Sigmoid colon (tissue), 7 donors: ENCODE data around the gene EPHA8. TPM values are rescaled to one million over a fixed set of nuclear protein-coding genes. Genes with fewer than 3 reads are reported as not detected.
A peak's percentile ranks its signal among the peaks of the same experiment; 100 is the strongest.

Experiments
- DNase-seq: peaks from one replicate; pipeline ENCODE4 v3.0.0-alpha.2; 2019
- H3K27ac ChIP-seq, 4 donors: fragments of 200-600 bp; sonication (generic); one replicate each; pipeline ENCODE4 v1.5.1; 2016 to 2019; ENCODE audit warnings: mild to moderate bottlenecking in 1 of 4
- H3K27me3 ChIP-seq, 3 donors: fragments of 200-600 bp; sonication (generic); one replicate each; pipeline ENCODE4 v1.5.1; 2019; ENCODE audit warnings: mild to moderate bottlenecking in 1 of 3
- H3K36me3 ChIP-seq, 4 donors: fragments of 200-600 bp; sonication (generic); one replicate each; pipeline ENCODE4 v1.5.1; 2016 to 2019
- H3K4me1 ChIP-seq, 4 donors: fragments of 200-600 bp; sonication (generic); one replicate each; pipeline ENCODE4 v1.5.1; 2017 to 2019
- H3K4me3 ChIP-seq, 4 donors: fragments of 200-600 bp; sonication (generic); one replicate each; pipeline ENCODE4 v1.5.1; 2017 to 2019; ENCODE audit warnings: mild to moderate bottlenecking in 2 of 4, moderate library complexity in 1 of 4
- H3K9me3 ChIP-seq, 4 donors: fragments of 200-600 bp in 3 of 4; sonication (generic) in 3 of 4; one replicate each; pipeline versions ENCODE4 v1.5.1 to v1.6.1; 2013 to 2019
- CTCF ChIP-seq, 4 experiments: fragments of 450-650 bp in 3 of 4; fragments of 200-600 bp in 1 of 4; IDR thresholded peaks; one replicate each; pipeline ENCODE4 v1.5.1; 2016 to 2019; ENCODE audit warnings: antibody characterized with exemption in 4 of 4, mild to moderate bottlenecking in 3 of 4, moderate library complexity in 2 of 4
- EP300 ChIP-seq, 4 donors: sonication (generic); formaldehyde crosslinking; IDR thresholded peaks; one replicate each; pipeline ENCODE4 v1.6.1; 2017; ENCODE audit warnings: antibody characterized with exemption in 4 of 4
- POLR2A ChIP-seq, 2 donors: fragments of 450-650 bp; IDR thresholded peaks; one replicate each; pipeline ENCODE4 v1.6.1; 2016; ENCODE audit warnings: antibody characterized with exemption in 2 of 2, mild to moderate bottlenecking in 2 of 2, moderate library complexity in 2 of 2
- POLR2AphosphoS5 ChIP-seq, 4 donors: sonication (generic); formaldehyde crosslinking; IDR thresholded peaks; one replicate each; pipeline ENCODE4 v1.6.1; 2017; ENCODE audit warnings: antibody characterized with exemption in 4 of 4
- WGBS, 2 donors: extraction: QIAGEN DNeasy Blood & Tissue Kit; methylation state at CpG; one replicate each; pipeline ENCODE4 v1.1.7; 2013; 5-methylcytosine and 5-hydroxymethylcytosine counted together
- intact Hi-C: fragments of 100-400 bp; cut with DNase I; formaldehyde crosslinking; loops from one replicate; pipeline ENCODE4 v1.15.1; 2023
- polyA plus RNA-seq, 3 donors: library from polyadenylated mRNA; stranded (reverse); fragments of 200-250 nt; gene quantifications; one replicate each; pipeline ENCODE4 v1.2.3, GENCODE V29; 2013
- total RNA-seq, 4 donors: library from RNA; depleted of rRNA; stranded (reverse); fragments of >200 nt; gene quantifications; one replicate each; pipeline ENCODE4 v1.1.0, GENCODE V29; 2016
- donor health status: healthy with polysubstance abuse.
- donor health status: Bipolar disorder and iron deficiency.
- donor health status: healthy.

The EPHA8 gene
- not detected for total RNA-seq
- not detected for polyA plus RNA-seq

- TF ChIP-seq POLR2AphosphoS5 (IDR thresholded peaks at IDR 0.05) (no peak), CTCF (IDR thresholded peaks at IDR 0.05) (no peak)
- peaks cover 0 to 8% (median 2%) of the 10 kb centered on the region in 4 donors for H3K4me1 ChIP-seq
- intact Hi-C loops = no loop called here
- no peaks in the 10 kb centered on the region for H3K9me3 ChIP-seq
- DNase-seq = no peak
- peak within 1 kb of the TSS in 1 of 4 donors; percentile 12 for H3K4me3 ChIP-seq
- H3K27ac ChIP-seq = no peak within 1 kb of the TSS
- WGBS, 2 donors = 3 to 8% methylated on average over 81 of the region's 81 CpGs
- no peaks in the 10 kb centered on the region for H3K36me3 ChIP-seq
- peaks cover 21 to 83% (median 39%) of the 10 kb centered on the region in 3 donors for H3K27me3 ChIP-seq
Observed at GRCh38 chr1:22562584-22563583, at the start of gene EPHA8. TSS of gene EPHA8 (plus strand) at chr1:22563489. CDS start at chr1:22563636, 147 bp downstream.

- H3K36me3 ChIP-seq = peaks cover 9 to 98% (median 65%) of the 10 kb centered on the region in 4 donors
- no peaks in the 10 kb centered on the region for H3K27me3 ChIP-seq
- no peak for DNase-seq
- intact Hi-C loops = no loop called here
- no peak overlapping the region for H3K27ac ChIP-seq
- H3K4me3 ChIP-seq = no peak overlapping the region
- 96 to 97% methylated on average over 16 of the region's 16 CpGs for WGBS, 2 donors
- H3K9me3 ChIP-seq = no peaks in the 10 kb centered on the region
- peaks cover 0 to 12% (median 9%) of the 10 kb centered on the region in 4 donors for H3K4me1 ChIP-seq
- no peak for TF ChIP-seq EP300 (IDR thresholded peaks at IDR 0.05)
- TF ChIP-seq CTCF (IDR thresholded peaks at IDR 0.05) = no peak
- no peak for TF ChIP-seq POLR2AphosphoS5 (IDR thresholded peaks at IDR 0.05)
- TF ChIP-seq POLR2A (IDR thresholded peaks at IDR 0.05) = no peak
Observed at GRCh38 chr1:22516906-22517571, 46.2 kb upstream of the EPHA8 start.

GRCh38 chr1:22517956-22518355, 45.3 kb upstream of the EPHA8 start:
- Histone ChIP-seq H3K27ac (no peak overlapping the region), H3K9me3 (no peaks in the 10 kb centered on the region), H3K36me3 (peaks cover 3 to 96% (median 60%) of the 10 kb centered on the region in 4 donors), H3K4me3 (no peak overlapping the region), H3K4me1 (peaks cover 0 to 12% (median 9%) of the 10 kb centered on the region in 4 donors), H3K27me3 (no peaks in the 10 kb centered on the region)
- WGBS, 2 donors = 91 to 92% methylated on average over 7 of the region's 7 CpGs
- no peak for DNase-seq
- intact Hi-C loops = no loop called here
- TF ChIP-seq POLR2A (IDR thresholded peaks at IDR 0.05) = no peak
- TF ChIP-seq CTCF (IDR thresholded peaks at IDR 0.05) = no peak
- TF ChIP-seq EP300 (IDR thresholded peaks at IDR 0.05) = no peak
- no peak for TF ChIP-seq POLR2AphosphoS5 (IDR thresholded peaks at IDR 0.05)

- WGBS, 2 donors = 78 to 88% methylated on average over 3 of the region's 3 CpGs
- Histone ChIP-seq H3K4me1 (peaks cover 0 to 12% (median 9%) of the 10 kb centered on the region in 4 donors), H3K36me3 (peaks cover 3 to 96% (median 57%) of the 10 kb centered on the region in 4 donors), H3K9me3 (no peaks in the 10 kb centered on the region), H3K27me3 (no peaks in the 10 kb centered on the region), H3K27ac (no peak overlapping the region), H3K4me3 (no peak overlapping the region)
- TF ChIP-seq EP300 (IDR thresholded peaks at IDR 0.05) = no peak
- TF ChIP-seq POLR2AphosphoS5 (IDR thresholded peaks at IDR 0.05) = peak in 1 of 4 donors; percentile 14
- no peak for TF ChIP-seq CTCF (IDR thresholded peaks at IDR 0.05)
- no peak for TF ChIP-seq POLR2A (IDR thresholded peaks at IDR 0.05)
- intact Hi-C loops = no loop called here
- no peak for DNase-seq
Observed at GRCh38 chr1:22518379-22518778, 44.9 kb upstream of the EPHA8 start.
